ENCODE results near the gene TGFB3.

GRCh38 chr14:75934998-75935628 is 46.7 kb downstream of the TGFB3 start:
- TF ChIP-seq CTCF (IDR thresholded peaks at IDR 0.05; ENCODE audit: low read depth, low read length, poor library complexity, severe bottlenecking) (no peak), EZH2phosphoT487 (IDR thresholded peaks at IDR 0.05; ENCODE audit: borderline replicate concordance, low read length) (no peak)

All from DOHH2 (cell line).